GM23248 (cell line): ENCODE data around the gene RAB11A. TPM values are rescaled to one million over a fixed set of nuclear protein-coding genes. Genes with fewer than 3 reads are reported as not detected.

Experiments used
- DNase-seq: peaks from one replicate; pipeline ENCODE4 v3.0.0-alpha.2; 2015
- H2AFZ ChIP-seq: fragments of 200-600 bp; sonication (generic); 2 replicates; pipeline ENCODE4 v1.6.1; 2016; ENCODE audit warnings: antibody characterized with exemption
- H3F3A ChIP-seq: fragments of 200-600 bp; sonication (generic); 2 replicates; pipeline ENCODE4 v1.6.1; 2016; ENCODE audit warnings: mild to moderate bottlenecking, antibody characterized with exemption, mixed run types; ENCODE audit not compliant: insufficient read depth
- H3K27ac ChIP-seq: fragments of 200-600 bp; sonication (generic); 2 replicates; pipeline ENCODE4 v1.5.1; 2016; ENCODE audit warnings: mild to moderate bottlenecking
- H3K27me3 ChIP-seq: fragments of 200-600 bp; sonication (generic); replicated peaks from 2 replicates; pipeline ENCODE4 v1.6.1; 2016; ENCODE audit warnings: mild to moderate bottlenecking; ENCODE audit not compliant: insufficient read depth
- H3K36me3 ChIP-seq: fragments of 200-600 bp; sonication (generic); 2 replicates; pipeline ENCODE4 v1.6.1; 2016; ENCODE audit warnings: low read depth, mild to moderate bottlenecking
- H3K4me1 ChIP-seq: fragments of 200-600 bp; sonication (generic); 2 replicates; pipeline ENCODE4 v1.6.1; 2016; ENCODE audit warnings: mild to moderate bottlenecking; ENCODE audit not compliant: insufficient read depth
- H3K4me2 ChIP-seq: fragments of 200-600 bp; sonication (generic); one replicate; pipeline ENCODE4 v1.6.1; 2016; ENCODE audit warnings: mild to moderate bottlenecking; ENCODE audit not compliant: unreplicated experiment
- H3K4me3 ChIP-seq: fragments of 200-600 bp; sonication (generic); 2 replicates; pipeline ENCODE4 v1.5.1; 2016; ENCODE audit warnings: mild to moderate bottlenecking
- H3K79me2 ChIP-seq: fragments of 200-600 bp; sonication (generic); 2 replicates; pipeline ENCODE4 v1.6.1; 2016; ENCODE audit warnings: mild to moderate bottlenecking; ENCODE audit not compliant: insufficient read depth
- H3K9ac ChIP-seq: fragments of 200-600 bp; sonication (generic); 2 replicates; pipeline ENCODE4 v1.6.1; 2016; ENCODE audit warnings: mild to moderate bottlenecking
- H3K9me2 ChIP-seq: fragments of 200-600 bp; sonication (generic); 2 replicates; pipeline ENCODE4 v1.6.1; 2016; ENCODE audit warnings: mixed run types, mild to moderate bottlenecking, moderate library complexity; ENCODE audit not compliant: insufficient read depth
- H3K9me3 ChIP-seq: fragments of 200-600 bp; sonication (generic); one replicate; pipeline ENCODE4 v1.6.1; 2017; ENCODE audit warnings: low read depth
- H4K20me1 ChIP-seq: fragments of 200-600 bp; sonication (generic); 2 replicates; pipeline ENCODE4 v1.6.0; 2016; ENCODE audit not compliant: insufficient read depth
- EZH2 ChIP-seq: fragments of 200-600 bp; sonication (generic); IDR thresholded peaks from 2 replicates; pipeline ENCODE4 v1.6.1; 2018; ENCODE audit warnings: antibody characterized with exemption, mild to moderate bottlenecking; ENCODE audit not compliant: insufficient read depth, poor library complexity, severe bottlenecking
- EZH2phosphoT487 ChIP-seq: fragments of 200-600 bp; sonication (generic); IDR thresholded peaks from 2 replicates; pipeline ENCODE4 v1.6.1; 2018; ENCODE audit warnings: antibody characterized with exemption, moderate library complexity, mild to moderate bottlenecking, low read depth; ENCODE audit not compliant: insufficient read depth
- WGBS, 2 experiments: methylation state at CpG; one replicate each; pipeline ENCODE4 v1.1.6; 2015 to 2017; ENCODE audit warnings: low lambda C conversion rate in 2 of 2, low coverage in 1 of 2; ENCODE audit errors: missing lambda C conversion rate in 2 of 2; 5-methylcytosine and 5-hydroxymethylcytosine counted together
- in situ Hi-C: fragments of 300-500 bp; cut with MboI; formaldehyde crosslinking; loops from 2 replicates; pipeline ENCODE4 v1.15.0; 2020
- polyA plus RNA-seq: library from polyadenylated mRNA; unstranded; fragments of >200 nt; fragmentation: Nextera tagmentation; extraction: Ambion mirVana; gene quantifications from 2 replicates; pipeline ENCODE4 v1.2.1, GENCODE V29; 2016
- total RNA-seq: library from RNA; depleted of rRNA; stranded (reverse); fragments of >200 nt; shearing (Covaris generic); gene quantifications from 2 replicates; pipeline ENCODE4 v1.2.3, GENCODE V29; 2014

RAB11A gene
- total and polyA plus RNA-seq, 2 experiments from 2014 or later = 148 to 262 TPM

GRCh38 chr15:65873256-65873655 is 4.0 kb downstream of the RAB11A start:
- no peak for DNase-seq
- in situ Hi-C loops = no loop called here
- peak overlapping the region; percentile 21 for H3K4me2 ChIP-seq
- peaks cover 89% of the 10 kb centered on the region for H3K79me2 ChIP-seq
- H3K9me2 ChIP-seq = no peaks in the 10 kb centered on the region
- H3K4me3 ChIP-seq = no peak overlapping the region
- peak overlapping the region; percentile 18 for H3K27ac ChIP-seq
- H3K4me1 ChIP-seq = peaks cover 16% of the 10 kb centered on the region
- H3F3A ChIP-seq = peaks cover 29% of the 10 kb centered on the region
- no peaks in the 10 kb centered on the region for H3K27me3 ChIP-seq
- no peak for TF ChIP-seq EZH2phosphoT487
- TF ChIP-seq EZH2 = no peak
- H3K9me3 ChIP-seq = no peaks in the 10 kb centered on the region
- H4K20me1 ChIP-seq = 0 out of 2 replicates have a peak, but pooled peaks cover 11% of the 10 kb centered on the region
- peaks cover 15% of the 10 kb centered on the region for H3K36me3 ChIP-seq
- H3K9ac ChIP-seq = no peak overlapping the region
- no peak overlapping the region for H2AFZ ChIP-seq

DNA sequence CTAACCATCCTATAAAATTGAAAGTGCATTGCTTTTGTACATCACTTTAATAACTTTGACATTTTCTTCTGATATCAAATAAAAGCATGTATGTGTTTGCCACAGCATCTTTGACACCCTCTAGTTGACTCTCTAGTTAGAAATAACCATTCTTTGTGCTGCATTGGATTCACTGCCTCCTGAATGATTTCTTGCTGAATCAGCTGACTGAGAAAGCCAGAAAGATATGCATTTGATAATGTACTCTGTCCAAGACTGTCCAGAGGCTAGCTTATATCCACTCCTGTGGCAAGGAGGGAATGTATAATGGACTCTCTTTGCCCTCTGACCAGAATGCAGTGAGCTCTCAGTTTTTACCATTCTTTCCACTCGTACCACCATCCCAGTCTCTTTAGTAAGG is 6.2 kb downstream of the RAB11A start:
- WGBS, 2 experiments = 97 to 100% methylated on average over 1 of the region's 1 CpG
- Histone ChIP-seq H2AFZ (no peak overlapping the region), H3K9me2 (no peaks in the 10 kb centered on the region), H3F3A (peaks cover 24% of the 10 kb centered on the region), H3K4me1 (peaks cover 16% of the 10 kb centered on the region), H3K4me3 (no peak overlapping the region), H3K27ac (no peak overlapping the region), H3K36me3 (peaks cover 33% of the 10 kb centered on the region), H4K20me1 (0 out of 2 replicates have a peak, but pooled peaks cover 11% of the 10 kb centered on the region), H3K9me3 (no peaks in the 10 kb centered on the region), H3K27me3 (no peaks in the 10 kb centered on the region), H3K9ac (no peak overlapping the region), H3K79me2 (peaks cover 100% of the 10 kb centered on the region), H3K4me2 (no peak overlapping the region)
- in situ Hi-C loops = no loop called here
- TF ChIP-seq EZH2phosphoT487 (no peak), EZH2 (no peak)
- DNase-seq = no peak

DNA sequence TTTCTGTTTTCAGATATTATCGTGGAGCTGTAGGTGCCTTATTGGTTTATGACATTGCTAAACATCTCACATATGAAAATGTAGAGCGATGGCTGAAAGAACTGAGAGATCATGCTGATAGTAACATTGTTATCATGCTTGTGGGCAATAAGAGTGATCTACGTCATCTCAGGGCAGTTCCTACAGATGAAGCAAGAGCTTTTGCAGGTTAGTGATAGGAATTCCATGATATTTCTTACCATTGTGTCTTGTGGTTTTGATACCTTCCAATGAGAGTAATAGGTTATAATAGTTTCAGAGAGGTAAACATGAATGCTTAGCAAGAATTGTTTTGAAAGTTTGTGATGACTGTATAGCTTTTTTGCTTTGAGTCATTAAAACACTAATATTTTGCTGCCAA is 8.5 kb downstream of the RAB11A start:
- no peaks in the 10 kb centered on the region for H3K9me3 ChIP-seq
- H3K4me2 ChIP-seq = no peak overlapping the region
- H3K27ac ChIP-seq = no peak overlapping the region
- H3K9me2 ChIP-seq = no peaks in the 10 kb centered on the region
- H3K4me1 ChIP-seq = peaks cover 4% of the 10 kb centered on the region
- peaks cover 44% of the 10 kb centered on the region for H3K36me3 ChIP-seq
- H3K9ac ChIP-seq = no peak overlapping the region
- H3K27me3 ChIP-seq = no peaks in the 10 kb centered on the region
- no peak overlapping the region for H2AFZ ChIP-seq
- 92 to 95% methylated on average over 3 of the region's 3 CpGs for WGBS, 2 experiments
- TF ChIP-seq EZH2phosphoT487 (no peak), EZH2 (no peak)
- H3K79me2 ChIP-seq = peaks cover 98% of the 10 kb centered on the region
- 0 out of 2 replicates have a peak, but pooled peaks cover 11% of the 10 kb centered on the region for H4K20me1 ChIP-seq
- DNase-seq = no peak
- H3F3A ChIP-seq = peaks cover 5% of the 10 kb centered on the region; the same call in 1 of the 2 replicates
- no peak overlapping the region for H3K4me3 ChIP-seq
- in situ Hi-C loops = no loop called here

GRCh38 chr15:65881766-65882434 is 12.6 kb downstream of the RAB11A start:
- Histone ChIP-seq H3K9me3 (no peaks in the 10 kb centered on the region), H3K4me3 (no peak overlapping the region), H3K9ac (no peak overlapping the region), H3K9me2 (no peaks in the 10 kb centered on the region), H4K20me1 (0 out of 2 replicates have a peak, but pooled peaks cover 5% of the 10 kb centered on the region), H2AFZ (no peak overlapping the region), H3K4me2 (no peak overlapping the region), H3K27ac (no peak overlapping the region), H3K27me3 (no peaks in the 10 kb centered on the region), H3K36me3 (peaks cover 61% of the 10 kb centered on the region), H3K4me1 (no peaks in the 10 kb centered on the region), H3K79me2 (peaks cover 95% of the 10 kb centered on the region), H3F3A (no peaks in the 10 kb centered on the region)
- no peak for TF ChIP-seq EZH2phosphoT487
- TF ChIP-seq EZH2 = no peak
- DNase-seq = no peak
- in situ Hi-C loops = no loop called here
- WGBS, 2 experiments = 78 to 82% methylated on average over 3 of the region's 3 CpGs
